ENCODE results near the gene ARL15.

The ARL15 gene

GRCh38 chr5:54022223-54022622 lies 288.1 kb downstream of the ARL15 start:
- DNase-seq (ENCODE audit: low spot score): no peak

- DNase-seq (ENCODE audit: low spot score): no peak
Observed at GRCh38 chr5:54021431-54022164, 288.8 kb downstream of the ARL15 start.

- no peak for DNase-seq (ENCODE audit: low spot score)
Observed at GRCh38 chr5:54018438-54018837, 291.9 kb downstream of the ARL15 start.

GRCh38 chr5:54017580-54017979 lies 292.8 kb downstream of the ARL15 start:
- no peak for DNase-seq (ENCODE audit: low spot score)

GRCh38 chr5:54013556-54014194 lies 296.7 kb downstream of the ARL15 start:
- DNase-seq (ENCODE audit: low spot score): peak; percentile 82

- no peak for DNase-seq (ENCODE audit: low spot score)
Observed at GRCh38 chr5:54009828-54010227, 300.5 kb downstream of the ARL15 start.

- DNase-seq (ENCODE audit: low spot score): no peak
Observed at GRCh38 chr5:54009357-54009756, 301.0 kb downstream of the ARL15 start.

GRCh38 chr5:54007827-54008777 lies 302.3 kb downstream of the ARL15 start:
- no peak for DNase-seq (ENCODE audit: low spot score)

GRCh38 chr5:54004697-54005096 lies 305.7 kb downstream of the ARL15 start:
- no peak for DNase-seq (ENCODE audit: low spot score)

- no peak for DNase-seq (ENCODE audit: low spot score)
Observed at GRCh38 chr5:54002779-54003178, 307.6 kb downstream of the ARL15 start.

- no peak for DNase-seq (ENCODE audit: low spot score)
Observed at GRCh38 chr5:54001976-54002775, 308.2 kb downstream of the ARL15 start.

GRCh38 chr5:54000011-54000410 lies 310.4 kb downstream of the ARL15 start:
- DNase-seq (ENCODE audit: low spot score): no peak

- no peak for DNase-seq (ENCODE audit: low spot score)
Observed at GRCh38 chr5:53997736-53998627, 312.4 kb downstream of the ARL15 start.

GRCh38 chr5:53996008-53996407 lies 314.4 kb downstream of the ARL15 start:
- no peak for DNase-seq (ENCODE audit: low spot score)

- DNase-seq (ENCODE audit: low spot score): no peak
Observed at GRCh38 chr5:53994148-53994547, 316.2 kb downstream of the ARL15 start.

- peak; percentile 39 for DNase-seq (ENCODE audit: low spot score)
Observed at GRCh38 chr5:53991942-53992341, 318.4 kb downstream of the ARL15 start.

GRCh38 chr5:53987101-53987500 lies 323.3 kb downstream of the ARL15 start:
- no peak for DNase-seq (ENCODE audit: low spot score)

GRCh38 chr5:53985796-53986195 lies 324.6 kb downstream of the ARL15 start:
- DNase-seq (ENCODE audit: low spot score): no peak

- no peak for DNase-seq (ENCODE audit: low spot score)
Observed at GRCh38 chr5:53984971-53985370, 325.4 kb downstream of the ARL15 start.

- DNase-seq (ENCODE audit: low spot score): no peak
Observed at GRCh38 chr5:53983568-53984460, 326.6 kb downstream of the ARL15 start.
